Endothelial cell (in vitro differentiated cells): ENCODE data around the gene TEX261. TPM values are rescaled to one million over a fixed set of nuclear protein-coding genes. Genes with fewer than 3 reads are reported as not detected.

Source experiments
- DNase-seq: peaks from one replicate; pipeline ENCODE4 v3.0.0; 2021; ENCODE audit warnings: low spot score
- H3K27ac Mint-ChIP-seq: one replicate; pipeline ENCODE4 v1.8.0; 2021; ENCODE audit warnings: mixed read lengths, inconsistent platforms; ENCODE audit not compliant: unreplicated experiment
- H3K27me3 Mint-ChIP-seq: one replicate; pipeline ENCODE4 v1.8.0; 2021; ENCODE audit warnings: mild to moderate bottlenecking, moderate library complexity, mixed read lengths, inconsistent platforms; ENCODE audit not compliant: unreplicated experiment
- H3K36me3 Mint-ChIP-seq: one replicate; pipeline ENCODE4 v1.8.0; 2021; ENCODE audit warnings: mild to moderate bottlenecking, low read depth, mixed read lengths, inconsistent platforms; ENCODE audit not compliant: unreplicated experiment
- H3K4me1 Mint-ChIP-seq: one replicate; pipeline ENCODE4 v1.8.0; 2021; ENCODE audit warnings: mild to moderate bottlenecking, mixed read lengths, inconsistent platforms; ENCODE audit not compliant: unreplicated experiment
- H3K4me3 Mint-ChIP-seq: one replicate; pipeline ENCODE4 v1.8.0; 2021; ENCODE audit warnings: mild to moderate bottlenecking, mixed read lengths, inconsistent platforms; ENCODE audit not compliant: unreplicated experiment
- H3K9me3 Mint-ChIP-seq: one replicate; pipeline ENCODE4 v1.8.0; 2021; ENCODE audit warnings: mixed read lengths, inconsistent platforms; ENCODE audit not compliant: unreplicated experiment
- total RNA-seq: library from RNA; stranded (reverse); fragmentation: NEBNext Ultra II Directional; extraction: Animal tissue kit (Norgen Biotek cat#: 25700); gene quantifications from one replicate; pipeline ENCODE4 v1.2.1, GENCODE V29; 2021; ENCODE audit not compliant: unreplicated experiment
- TF ChIP-seq, protein P1 (sequence below): fragments of 200-600 bp; sonication (generic); IDR thresholded peaks from one replicate; pipeline ENCODE4 v1.5.0; 2021; ENCODE audit warnings: antibody characterized with exemption; ENCODE audit not compliant: unreplicated experiment

Gene TEX261
- total RNA-seq, 1 donor from 2014 or later: 37.1 TPM

DNA sequence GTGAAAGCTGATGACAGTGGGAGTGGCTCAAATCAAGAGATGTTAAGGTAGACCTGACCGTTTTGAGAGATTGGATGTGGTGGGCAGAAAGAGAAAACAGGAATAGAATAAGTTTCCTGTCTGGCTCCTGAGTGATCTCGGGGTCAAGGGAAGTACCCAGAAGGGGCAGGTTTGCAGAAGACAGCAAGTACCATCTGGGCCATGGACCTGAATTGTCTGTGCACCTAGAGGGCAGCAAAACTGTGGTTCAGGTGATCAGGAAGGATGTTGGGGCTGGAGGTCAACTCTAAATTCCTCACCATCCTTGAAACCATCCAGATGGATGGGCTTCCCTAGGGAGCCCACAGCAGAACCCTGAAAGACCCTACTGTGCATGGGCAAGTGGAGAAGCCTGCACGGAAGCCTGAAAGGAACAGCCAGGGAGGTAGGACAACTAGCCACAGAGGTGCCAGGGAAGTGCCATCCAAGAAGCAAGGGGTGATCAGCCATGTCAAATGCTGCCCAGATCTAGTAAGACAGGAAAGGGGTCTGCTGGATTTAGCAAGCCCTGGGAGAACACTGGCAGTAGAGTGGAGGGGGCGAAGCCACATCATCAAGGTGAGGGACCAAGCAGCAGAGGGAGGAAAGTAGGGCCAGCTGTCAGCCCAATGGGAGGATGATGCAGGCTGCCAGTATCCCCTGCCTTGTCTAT, 8.0 kb downstream of the TEX261 start:
- H3K36me3 Mint-ChIP-seq: peaks cover 46% of the 10 kb centered on the region
- no peaks in the 10 kb centered on the region for H3K9me3 Mint-ChIP-seq
- no peak overlapping the region for H3K27ac Mint-ChIP-seq
- TF ChIP-seq, protein P1, sequence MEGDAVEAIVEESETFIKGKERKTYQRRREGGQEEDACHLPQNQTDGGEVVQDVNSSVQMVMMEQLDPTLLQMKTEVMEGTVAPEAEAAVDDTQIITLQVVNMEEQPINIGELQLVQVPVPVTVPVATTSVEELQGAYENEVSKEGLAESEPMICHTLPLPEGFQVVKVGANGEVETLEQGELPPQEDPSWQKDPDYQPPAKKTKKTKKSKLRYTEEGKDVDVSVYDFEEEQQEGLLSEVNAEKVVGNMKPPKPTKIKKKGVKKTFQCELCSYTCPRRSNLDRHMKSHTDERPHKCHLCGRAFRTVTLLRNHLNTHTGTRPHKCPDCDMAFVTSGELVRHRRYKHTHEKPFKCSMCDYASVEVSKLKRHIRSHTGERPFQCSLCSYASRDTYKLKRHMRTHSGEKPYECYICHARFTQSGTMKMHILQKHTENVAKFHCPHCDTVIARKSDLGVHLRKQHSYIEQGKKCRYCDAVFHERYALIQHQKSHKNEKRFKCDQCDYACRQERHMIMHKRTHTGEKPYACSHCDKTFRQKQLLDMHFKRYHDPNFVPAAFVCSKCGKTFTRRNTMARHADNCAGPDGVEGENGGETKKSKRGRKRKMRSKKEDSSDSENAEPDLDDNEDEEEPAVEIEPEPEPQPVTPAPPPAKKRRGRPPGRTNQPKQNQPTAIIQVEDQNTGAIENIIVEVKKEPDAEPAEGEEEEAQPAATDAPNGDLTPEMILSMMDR: no peak
- H3K4me3 Mint-ChIP-seq: peak overlapping the region; percentile 40
- H3K27me3 Mint-ChIP-seq: peaks cover 11% of the 10 kb centered on the region
- no peak for DNase-seq
- H3K4me1 Mint-ChIP-seq: peaks cover 20% of the 10 kb centered on the region

DNA sequence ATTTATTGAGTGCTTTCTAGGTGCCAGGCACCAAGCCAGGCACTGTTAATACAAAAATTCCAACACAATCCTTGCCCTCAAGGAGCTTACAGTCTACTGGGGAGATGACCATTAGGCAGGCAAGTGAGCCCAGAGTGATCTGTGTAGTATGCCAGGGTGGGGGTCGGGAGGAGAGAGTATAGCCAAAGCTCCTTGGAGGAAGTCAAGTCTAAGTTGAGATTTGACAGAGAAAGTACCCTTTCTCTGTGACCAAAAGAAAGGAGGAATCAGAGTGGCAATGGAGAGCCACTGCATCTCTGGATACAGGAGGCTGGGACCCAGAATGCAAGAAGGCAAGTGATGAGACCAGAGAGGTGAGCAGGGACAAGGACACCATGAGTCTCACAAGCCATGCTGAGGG, 8.7 kb downstream of the TEX261 start:
- Mint-ChIP-seq H3K4me1 (peaks cover 20% of the 10 kb centered on the region), H3K27ac (no peak overlapping the region), H3K27me3 (peaks cover 11% of the 10 kb centered on the region), H3K4me3 (peak overlapping the region; percentile 40), H3K36me3 (peaks cover 50% of the 10 kb centered on the region), H3K9me3 (no peaks in the 10 kb centered on the region)
- TF ChIP-seq, protein P1: no peak
- no peak for DNase-seq

DNA sequence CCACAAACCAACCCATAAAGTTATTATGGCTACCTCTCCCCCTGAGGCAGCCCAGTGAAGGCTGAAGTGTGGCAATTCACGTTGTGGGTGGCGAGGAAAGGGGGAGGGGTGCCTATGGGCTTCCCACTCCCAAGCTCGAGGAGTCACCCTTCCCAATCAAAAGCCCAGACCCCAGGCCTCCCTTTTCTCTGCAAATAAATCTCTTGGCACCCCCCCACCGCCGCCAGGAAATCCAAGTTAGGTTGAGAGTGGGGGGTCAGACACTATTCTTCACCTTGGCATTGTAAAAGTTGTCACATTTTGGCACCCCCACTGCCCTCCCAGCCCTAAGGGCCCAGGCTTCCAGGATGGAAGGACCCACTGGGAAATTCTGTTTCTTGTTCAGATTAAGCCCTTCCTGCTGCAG, 9.4 kb downstream of the TEX261 start:
- H3K27ac Mint-ChIP-seq: no peak overlapping the region
- H3K9me3 Mint-ChIP-seq: no peaks in the 10 kb centered on the region

DNA sequence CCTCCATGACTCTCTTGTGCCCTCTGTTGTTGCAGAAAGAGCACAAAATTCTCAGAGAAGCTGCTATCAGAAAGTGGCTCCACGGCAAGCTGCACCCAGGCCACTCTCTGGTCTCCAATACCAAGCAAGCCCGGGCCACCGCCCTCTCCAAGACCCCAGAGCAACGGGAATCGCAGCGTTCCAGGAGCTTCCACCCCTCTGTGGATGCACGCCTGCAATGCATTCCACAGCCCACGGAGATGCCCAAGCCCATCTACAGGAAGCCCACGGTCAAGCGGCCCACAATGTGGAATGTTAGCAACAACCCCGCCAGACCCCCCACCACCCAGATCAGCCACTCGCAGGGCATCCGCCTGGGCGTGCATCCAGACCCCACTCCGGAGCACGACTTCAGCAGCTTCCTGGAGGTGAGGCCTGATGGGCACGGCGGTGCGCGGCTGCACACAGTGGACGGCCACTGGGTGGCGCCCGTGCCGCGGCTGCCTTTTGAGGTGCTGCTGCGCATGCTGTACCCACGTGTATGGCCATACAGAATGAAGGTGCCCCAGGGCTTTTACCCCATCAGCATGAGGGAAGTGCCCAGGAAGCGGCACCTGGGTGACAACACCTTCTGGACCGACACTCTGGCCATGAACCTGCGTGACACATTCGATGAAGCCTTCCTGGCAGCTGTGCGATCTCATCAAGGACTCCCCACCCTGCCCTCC, 9.9 kb downstream of the TEX261 start:
- Mint-ChIP-seq H3K27ac (no peak overlapping the region), H3K9me3 (no peaks in the 10 kb centered on the region), H3K4me3 (peak overlapping the region; percentile 4), H3K4me1 (peaks cover 20% of the 10 kb centered on the region), H3K36me3 (peaks cover 48% of the 10 kb centered on the region), H3K27me3 (peaks cover 13% of the 10 kb centered on the region)
- TF ChIP-seq, protein P1: peak; percentile 78
- DNase-seq: peak; percentile 82

More for the DNA sequence above, 9.4 kb downstream of the TEX261 start:
- TF ChIP-seq, protein P1: no peak
- no peak for DNase-seq
- H3K27me3 Mint-ChIP-seq: peaks cover 13% of the 10 kb centered on the region
- peaks cover 50% of the 10 kb centered on the region for H3K36me3 Mint-ChIP-seq
- peak overlapping the region; percentile 25 for H3K4me3 Mint-ChIP-seq
- peaks cover 20% of the 10 kb centered on the region for H3K4me1 Mint-ChIP-seq

DNA sequence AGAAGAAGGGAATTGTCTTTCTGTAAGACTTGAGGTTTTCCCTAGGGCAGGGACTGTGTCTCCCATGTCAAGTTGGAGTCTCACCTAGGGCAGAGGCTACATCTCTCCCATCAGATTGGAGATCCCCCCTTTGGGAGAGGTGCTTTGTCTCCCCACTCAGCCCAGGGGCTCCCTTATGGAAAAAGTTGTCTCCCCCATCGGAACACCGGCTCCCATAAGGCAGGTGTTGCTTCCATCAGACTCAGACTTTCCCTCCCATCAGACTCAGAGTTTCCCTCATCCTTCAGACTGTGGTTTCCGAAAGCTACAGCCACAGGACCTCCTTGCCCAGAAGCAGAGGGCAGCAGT, 10.5 kb downstream of the TEX261 start:
- Mint-ChIP-seq H3K9me3 (no peaks in the 10 kb centered on the region), H3K27ac (no peak overlapping the region), H3K36me3 (peaks cover 44% of the 10 kb centered on the region), H3K27me3 (peaks cover 15% of the 10 kb centered on the region), H3K4me1 (peaks cover 20% of the 10 kb centered on the region), H3K4me3 (peak overlapping the region; percentile 4)
- DNase-seq: no peak
- TF ChIP-seq, protein P1: no peak
